Measurements from ENCODE around the gene USP51.

DNA sequence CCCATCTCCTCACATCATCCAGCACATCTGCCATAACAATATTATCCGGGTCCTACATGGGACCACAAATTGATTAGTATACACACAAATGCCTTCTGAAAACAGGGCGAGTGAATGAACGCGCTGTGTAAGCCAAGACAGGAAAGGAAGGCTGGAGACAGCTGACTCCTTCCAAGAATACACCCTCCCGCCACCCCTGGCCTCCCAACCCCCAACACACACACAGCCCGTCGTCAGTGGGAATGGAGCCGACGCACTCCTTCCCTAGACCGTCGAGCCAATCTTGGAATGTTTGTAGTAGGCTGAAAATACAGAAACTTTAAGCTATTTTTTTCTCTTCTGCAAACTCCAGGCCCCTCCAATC lies 38.0 kb downstream of the USP51 start:
- no peak for TF ChIP-seq POLR2AphosphoS5 (IDR thresholded peaks at IDR 0.05)
- TF ChIP-seq, protein P1, sequence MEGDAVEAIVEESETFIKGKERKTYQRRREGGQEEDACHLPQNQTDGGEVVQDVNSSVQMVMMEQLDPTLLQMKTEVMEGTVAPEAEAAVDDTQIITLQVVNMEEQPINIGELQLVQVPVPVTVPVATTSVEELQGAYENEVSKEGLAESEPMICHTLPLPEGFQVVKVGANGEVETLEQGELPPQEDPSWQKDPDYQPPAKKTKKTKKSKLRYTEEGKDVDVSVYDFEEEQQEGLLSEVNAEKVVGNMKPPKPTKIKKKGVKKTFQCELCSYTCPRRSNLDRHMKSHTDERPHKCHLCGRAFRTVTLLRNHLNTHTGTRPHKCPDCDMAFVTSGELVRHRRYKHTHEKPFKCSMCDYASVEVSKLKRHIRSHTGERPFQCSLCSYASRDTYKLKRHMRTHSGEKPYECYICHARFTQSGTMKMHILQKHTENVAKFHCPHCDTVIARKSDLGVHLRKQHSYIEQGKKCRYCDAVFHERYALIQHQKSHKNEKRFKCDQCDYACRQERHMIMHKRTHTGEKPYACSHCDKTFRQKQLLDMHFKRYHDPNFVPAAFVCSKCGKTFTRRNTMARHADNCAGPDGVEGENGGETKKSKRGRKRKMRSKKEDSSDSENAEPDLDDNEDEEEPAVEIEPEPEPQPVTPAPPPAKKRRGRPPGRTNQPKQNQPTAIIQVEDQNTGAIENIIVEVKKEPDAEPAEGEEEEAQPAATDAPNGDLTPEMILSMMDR (IDR thresholded peaks at IDR 0.05): no peak
- no peak for TF ChIP-seq POLR2A (IDR thresholded peaks at IDR 0.05)
